ENCODE measurements around the gene ASCC3.
"Not testable (repeated sequence)": the region's sequence is repeated elsewhere in the genome, so short reads cannot be mapped to it uniquely, and the experiment has no call there.

The ASCC3 gene

DNA sequence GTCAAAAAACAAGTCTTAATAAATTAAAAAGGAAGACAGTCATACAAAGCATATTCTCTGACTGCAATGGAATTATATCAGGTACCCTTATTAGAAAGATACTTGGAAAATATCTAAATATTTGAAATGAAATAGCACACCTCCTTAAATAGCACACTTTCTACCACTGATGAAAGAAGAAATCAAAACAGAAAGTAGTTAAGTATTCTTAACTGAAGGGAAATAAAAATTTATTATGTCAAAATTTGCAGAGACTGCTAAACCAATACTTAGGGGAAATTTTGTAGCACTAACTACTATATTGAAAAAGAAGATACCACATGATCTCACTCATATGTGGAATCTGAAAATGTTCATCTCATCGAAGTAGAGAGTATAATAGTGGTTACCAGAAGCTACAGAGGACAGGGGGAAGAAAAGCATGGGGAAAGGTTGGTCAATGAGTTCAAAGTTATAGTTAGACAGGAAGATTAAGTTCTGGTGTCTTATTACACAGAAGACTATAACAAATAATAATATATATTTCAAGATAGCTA is 112.2 kb downstream of the ASCC3 start:
- no peaks in the 10 kb centered on the region for H3K9me3 ChIP-seq (ENCODE audit: control insufficient read depth, low read length)
- no peaks in the 10 kb centered on the region for H3K79me2 ChIP-seq
- H3K27me3 ChIP-seq (ENCODE audit: control insufficient read depth, insufficient read depth, low read length), result no peaks in the 10 kb centered on the region
- no peak overlapping the region for H3K27ac ChIP-seq
- no peak overlapping the region for H3K4me2 ChIP-seq (ENCODE audit: low read length)
- no peaks in the 10 kb centered on the region for H3K4me1 ChIP-seq
- H3K36me3 ChIP-seq (ENCODE audit: control insufficient read depth, insufficient read depth, low read length), result no peaks in the 10 kb centered on the region
- H2AFZ ChIP-seq, result no peak overlapping the region
- no peak overlapping the region for H3K4me3 ChIP-seq (ENCODE audit: low read depth, low read length)
- no peak for TF ChIP-seq CTCF (IDR thresholded peaks at IDR 0.05)
- H3K9ac ChIP-seq, result no peak overlapping the region

DNA sequence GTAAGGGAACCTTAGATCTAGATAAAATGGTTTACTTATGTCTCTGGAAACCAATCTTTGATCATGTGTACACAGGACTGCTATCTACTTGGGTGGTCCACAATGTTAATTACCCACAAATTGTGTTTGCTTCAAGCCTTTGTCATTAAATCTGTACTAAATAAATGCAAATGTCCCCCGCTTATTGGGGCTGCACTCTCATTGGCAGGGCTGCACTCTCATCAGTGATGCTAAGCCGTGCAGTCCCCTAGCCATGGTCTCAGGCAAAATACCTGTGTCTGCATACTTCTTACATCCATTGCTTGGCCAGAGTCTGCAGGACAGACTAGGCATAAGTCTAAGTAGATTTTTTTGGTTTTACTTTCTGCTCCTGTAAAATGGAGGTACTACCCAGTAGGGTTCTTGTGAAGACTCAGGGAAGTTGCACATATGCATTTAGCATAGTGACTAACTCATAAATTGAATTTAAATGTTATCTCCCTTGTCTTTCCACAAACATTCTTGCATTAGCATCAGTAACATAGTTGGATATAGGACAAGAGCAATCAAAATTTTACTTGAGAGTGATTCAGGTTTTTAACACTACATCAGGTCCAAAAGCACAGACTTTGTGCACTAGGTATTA is 117.4 kb downstream of the ASCC3 start:
- Histone ChIP-seq H3K4me1 (no peaks in the 10 kb centered on the region), H3K9me3 (ENCODE audit: control insufficient read depth, low read length) (no peaks in the 10 kb centered on the region), H3K9ac (no peak overlapping the region), H3K79me2 (no peaks in the 10 kb centered on the region), H3K4me2 (ENCODE audit: low read length) (no peak overlapping the region), H2AFZ (no peak overlapping the region), H3K36me3 (ENCODE audit: control insufficient read depth, insufficient read depth, low read length) (no peaks in the 10 kb centered on the region), H3K27me3 (ENCODE audit: control insufficient read depth, insufficient read depth, low read length) (no peaks in the 10 kb centered on the region), H3K27ac (no peak overlapping the region), H3K4me3 (ENCODE audit: low read depth, low read length) (no peak overlapping the region)
- no peak for TF ChIP-seq CTCF (IDR thresholded peaks at IDR 0.05)

- H3K4me3 ChIP-seq (ENCODE audit: low read depth, low read length), result no peak overlapping the region
- H2AFZ ChIP-seq, result no peak overlapping the region
- H3K9ac ChIP-seq, result no peak overlapping the region
- no peaks in the 10 kb centered on the region for H3K27me3 ChIP-seq (ENCODE audit: control insufficient read depth, insufficient read depth, low read length)
- no peak overlapping the region for H3K27ac ChIP-seq
- no peaks in the 10 kb centered on the region for H3K79me2 ChIP-seq
- no peaks in the 10 kb centered on the region for H3K9me3 ChIP-seq (ENCODE audit: control insufficient read depth, low read length)
- no peak overlapping the region for H3K4me2 ChIP-seq (ENCODE audit: low read length)
- H3K4me1 ChIP-seq, result no peaks in the 10 kb centered on the region
- no peaks in the 10 kb centered on the region for H3K36me3 ChIP-seq (ENCODE audit: control insufficient read depth, insufficient read depth, low read length)
- TF ChIP-seq CTCF (IDR thresholded peaks at IDR 0.05), result no peak
Observed at GRCh38 chr6:100761841-100762240, 119.3 kb downstream of the ASCC3 start.

DNA sequence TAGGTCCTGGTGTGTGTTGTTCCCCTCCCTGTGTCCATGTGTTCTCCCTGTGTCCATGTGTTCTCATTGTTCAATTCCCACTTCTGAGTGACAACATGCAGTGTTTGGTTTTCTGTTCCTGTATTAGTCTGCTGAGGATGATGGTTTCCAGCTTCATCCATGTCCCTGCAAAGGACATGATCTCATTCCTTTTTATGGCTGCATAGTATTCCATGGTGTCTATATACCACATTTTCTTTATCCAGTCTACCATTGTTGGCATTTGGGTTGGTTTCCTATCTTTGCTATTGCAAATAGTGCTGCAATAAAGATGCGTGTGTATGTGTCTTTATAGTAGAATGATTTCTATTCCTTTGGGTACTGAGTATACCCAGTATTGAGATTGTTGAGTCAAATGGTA is 122.7 kb downstream of the ASCC3 start:
- not testable (repeated sequence) for H3K9ac ChIP-seq; H3K27me3 ChIP-seq (ENCODE audit: control insufficient read depth, insufficient read depth, low read length); H3K27ac ChIP-seq; H3K4me3 ChIP-seq (ENCODE audit: low read depth, low read length); H2AFZ ChIP-seq; H3K4me2 ChIP-seq (ENCODE audit: low read length); H3K36me3 ChIP-seq (ENCODE audit: control insufficient read depth, insufficient read depth, low read length); H3K4me1 ChIP-seq; H3K79me2 ChIP-seq; H3K9me3 ChIP-seq (ENCODE audit: control insufficient read depth, low read length)

GRCh38 chr6:100753421-100753820 is 127.7 kb downstream of the ASCC3 start:
- Histone ChIP-seq H3K79me2 (no peaks in the 10 kb centered on the region), H2AFZ (no peak overlapping the region)
- TF ChIP-seq CTCF (IDR thresholded peaks at IDR 0.05), result no peak

More at GRCh38 chr6:100753421-100753820, 127.7 kb downstream of the ASCC3 start:
- no peaks in the 10 kb centered on the region for H3K4me1 ChIP-seq
- H3K27me3 ChIP-seq (ENCODE audit: control insufficient read depth, insufficient read depth, low read length), result no peaks in the 10 kb centered on the region
- no peak overlapping the region for H3K4me2 ChIP-seq (ENCODE audit: low read length)
- no peaks in the 10 kb centered on the region for H3K9me3 ChIP-seq (ENCODE audit: control insufficient read depth, low read length)
- no peak overlapping the region for H3K9ac ChIP-seq
- no peaks in the 10 kb centered on the region for H3K36me3 ChIP-seq (ENCODE audit: control insufficient read depth, insufficient read depth, low read length)
- H3K27ac ChIP-seq, result no peak overlapping the region
- H3K4me3 ChIP-seq (ENCODE audit: low read depth, low read length), result no peak overlapping the region
